H9 (cell line): ENCODE data around the gene CAB39L. TPM values are rescaled to one million over a fixed set of nuclear protein-coding genes. Genes with fewer than 3 reads are reported as not detected.

Source experiments
- DNase-seq: peaks from one replicate; pipeline ENCODE4 v3.0.0-alpha.2; 2017
- H2AFZ ChIP-seq: one replicate; pipeline ENCODE4 v1.6.1; 2013; ENCODE audit warnings: mild to moderate bottlenecking, low read length, control low read depth, moderate library complexity
- H2AK5ac ChIP-seq: 2 replicates; pipeline ENCODE4 v1.6.1; 2013; ENCODE audit warnings: low read length, control low read depth, mixed read lengths; ENCODE audit not compliant: insufficient read length
- H2BK120ac ChIP-seq: one replicate; pipeline ENCODE4 v1.6.1; 2013; ENCODE audit warnings: low read depth, mild to moderate bottlenecking, low read length, control low read depth, inconsistent platforms; ENCODE audit not compliant: poor library complexity, severe bottlenecking
- H2BK12ac ChIP-seq: 2 replicates; pipeline ENCODE4 v1.6.1; 2013; ENCODE audit warnings: low read length, control low read depth, mixed read lengths, low read depth; ENCODE audit not compliant: insufficient read length
- H2BK15ac ChIP-seq: 2 replicates; pipeline ENCODE4 v1.6.1; 2013; ENCODE audit warnings: low read depth, low read length, control low read depth
- H2BK20ac ChIP-seq: one replicate; pipeline ENCODE4 v1.6.1; 2013; ENCODE audit warnings: low read depth, mild to moderate bottlenecking, low read length, control low read depth, inconsistent platforms; ENCODE audit not compliant: poor library complexity, severe bottlenecking
- H2BK5ac ChIP-seq: 2 replicates; pipeline ENCODE4 v1.6.1; 2013; ENCODE audit warnings: low read length, control low read depth, mixed read lengths; ENCODE audit not compliant: insufficient read length
- H3K14ac ChIP-seq: 2 replicates; pipeline ENCODE4 v1.6.1; 2013; ENCODE audit warnings: low read length, control low read depth; ENCODE audit not compliant: insufficient read depth
- H3K18ac ChIP-seq: 2 replicates; pipeline ENCODE4 v1.6.1; 2013; ENCODE audit warnings: low read depth, mild to moderate bottlenecking, mixed read lengths, low read length, control low read depth; ENCODE audit not compliant: insufficient read length
- H3K23ac ChIP-seq: 2 replicates; pipeline ENCODE4 v1.6.1; 2013; ENCODE audit warnings: low read length, control low read depth, mixed read lengths, low read depth; ENCODE audit not compliant: insufficient read length
- H3K23me2 ChIP-seq: 2 replicates; pipeline ENCODE4 v1.6.1; 2013; ENCODE audit warnings: low read depth, mild to moderate bottlenecking, mixed read lengths, low read length, control low read depth; ENCODE audit not compliant: insufficient read length, poor library complexity, severe bottlenecking
- H3K27ac ChIP-seq: 2 replicates; pipeline ENCODE4 v1.5.1; 2013; ENCODE audit warnings: low read length, control low read depth, mixed read lengths, low read depth; ENCODE audit not compliant: insufficient read length
- H3K27me3 ChIP-seq: 2 replicates; pipeline ENCODE4 v1.6.1; 2013; ENCODE audit warnings: low read length, control low read depth, inconsistent platforms; ENCODE audit not compliant: insufficient read depth
- H3K4ac ChIP-seq: 2 replicates; pipeline ENCODE4 v1.6.1; 2013; ENCODE audit warnings: low read depth, mild to moderate bottlenecking, control low read depth, inconsistent platforms, low read length, moderate library complexity
- H3K4me1 ChIP-seq: 2 replicates; pipeline ENCODE4 v1.6.1; 2013; ENCODE audit warnings: low read length, control low read depth, inconsistent platforms; ENCODE audit not compliant: insufficient read depth
- H3K4me2 ChIP-seq: 2 replicates; pipeline ENCODE4 v1.6.1; 2013; ENCODE audit warnings: low read length, control low read depth, mixed read lengths; ENCODE audit not compliant: insufficient read length, insufficient read depth
- H3K56ac ChIP-seq: 2 replicates; pipeline ENCODE4 v1.6.1; 2013; ENCODE audit warnings: low read depth, mild to moderate bottlenecking, mixed read lengths, low read length, control low read depth; ENCODE audit not compliant: insufficient read length
- H3K79me1 ChIP-seq: 2 replicates; pipeline ENCODE4 v1.6.1; 2013; ENCODE audit warnings: low read depth, mild to moderate bottlenecking, moderate library complexity, low read length, control low read depth, inconsistent platforms; ENCODE audit not compliant: insufficient read depth, poor library complexity, severe bottlenecking
- H3K79me2 ChIP-seq: 2 replicates; pipeline ENCODE4 v1.6.1; 2013; ENCODE audit warnings: low read length, control low read depth, inconsistent platforms; ENCODE audit not compliant: insufficient read depth
- H3K9ac ChIP-seq: 2 replicates; pipeline ENCODE4 v1.6.1; 2013; ENCODE audit warnings: low read length, control low read depth, mixed read lengths; ENCODE audit not compliant: insufficient read length; ENCODE audit errors: extremely low read depth
- H3K9me3 ChIP-seq: one replicate; pipeline ENCODE4 v1.6.1; 2013; ENCODE audit warnings: low read depth, low read length, inconsistent platforms; ENCODE audit not compliant: control insufficient read depth
- H3T11ph ChIP-seq: one replicate; pipeline ENCODE4 v1.6.1; 2013; ENCODE audit warnings: mild to moderate bottlenecking, low read length, control low read depth, inconsistent platforms
- H4K20me1 ChIP-seq: one replicate; pipeline ENCODE4 v1.6.1; 2013; ENCODE audit not compliant: control insufficient read depth, insufficient read length, insufficient read depth
- H4K5ac ChIP-seq: 2 replicates; pipeline ENCODE4 v1.6.1; 2013; ENCODE audit warnings: low read depth, mild to moderate bottlenecking, mixed read lengths, low read length, control low read depth; ENCODE audit not compliant: insufficient read length
- H4K8ac ChIP-seq: replicated peaks from 2 replicates; pipeline ENCODE4 v1.6.1; 2013; ENCODE audit warnings: low read length, control low read depth, mixed read lengths, low read depth; ENCODE audit not compliant: insufficient read length
- H4K91ac ChIP-seq: 2 replicates; pipeline ENCODE4 v1.6.1; 2013; ENCODE audit warnings: low read depth, mild to moderate bottlenecking, moderate library complexity, mixed read lengths, low read length, control low read depth; ENCODE audit not compliant: insufficient read length
- H3K27ac Mint-ChIP-seq, 3 experiments: 2 replicates in 2 of 3; 3 replicates in 1 of 3; pipeline ENCODE4 v1.8.0; 2020 to 2021; ENCODE audit warnings: mixed read lengths in 3 of 3, mild to moderate bottlenecking in 1 of 3, moderate library complexity in 1 of 3
- H3K27me3 Mint-ChIP-seq: 2 replicates; pipeline ENCODE4 v1.8.0; 2021; ENCODE audit warnings: low read depth, mild to moderate bottlenecking, moderate library complexity, mixed read lengths
- H3K36me3 Mint-ChIP-seq, 3 experiments: 2 replicates in 2 of 3; 3 replicates in 1 of 3; pipeline ENCODE4 v1.8.0; 2020 to 2021; ENCODE audit warnings: low read depth in 3 of 3, mixed read lengths in 3 of 3; ENCODE audit not compliant: insufficient read depth in 1 of 3
- H3K4me1 Mint-ChIP-seq, 2 experiments: 2 replicates each; pipeline ENCODE4 v1.8.0; 2020; ENCODE audit warnings: mixed read lengths in 2 of 2
- H3K4me3 Mint-ChIP-seq, 2 experiments: 2 replicates in 1 of 2; 3 replicates in 1 of 2; pipeline ENCODE4 v1.8.0; 2020 to 2021; ENCODE audit warnings: mild to moderate bottlenecking in 2 of 2, mixed read lengths in 2 of 2, moderate library complexity in 1 of 2
- H3K9me3 Mint-ChIP-seq, 2 experiments: 2 replicates in 1 of 2; 3 replicates in 1 of 2; pipeline ENCODE4 v1.8.0; 2020; ENCODE audit warnings: mild to moderate bottlenecking in 2 of 2, mixed read lengths in 2 of 2, moderate library complexity in 1 of 2
- CTCF ChIP-seq: fragments of 200-600 bp; sonication (generic); conservative IDR thresholded peaks from 3 replicates; pipeline ENCODE4 v1.8.0; 2021; ENCODE audit warnings: antibody characterized with exemption, mild to moderate bottlenecking
- WGBS: extraction: QIAGEN DNeasy Blood & Tissue Kit; methylation state at CpG from one replicate; pipeline ENCODE4 v1.1.7; 2013; ENCODE audit warnings: missing lambda C conversion rate, low lambda C conversion rate, mixed read lengths; ENCODE audit not compliant: insufficient read length; ENCODE audit errors: extremely low coverage; 5-methylcytosine and 5-hydroxymethylcytosine counted together
- total RNA-seq: library from RNA; stranded (reverse); gene quantifications from 2 replicates; pipeline ENCODE4 v1.2.1, GENCODE V29; 2021

Gene CAB39L
- total RNA-seq, 1 experiment from 2014 or later, result 6.0 TPM

- H3K4me1 Mint-ChIP-seq, result peaks cover 2 to 14% of the 10 kb centered on the region in 2 experiments; a peak in 2 of 4 replicates
- Histone ChIP-seq H3K18ac (no peak overlapping the region), H2BK15ac (no peak overlapping the region), H3K23me2 (no peaks in the 10 kb centered on the region), H4K8ac (no peak overlapping the region), H3T11ph (no peak overlapping the region), H2AK5ac (no peak overlapping the region), H3K56ac (no peak overlapping the region), H4K20me1 (no peaks in the 10 kb centered on the region), H2BK20ac (no peak overlapping the region), H2BK5ac (no peak overlapping the region), H3K79me2 (no peaks in the 10 kb centered on the region), H2BK120ac (no peak overlapping the region), H3K79me1 (no peaks in the 10 kb centered on the region), H2AFZ (no peak overlapping the region), H3K4me2 (no peak overlapping the region), H4K91ac (no peak overlapping the region), H3K9ac (no peak overlapping the region), H4K5ac (no peak overlapping the region), H3K9me3 (no peaks in the 10 kb centered on the region), H3K14ac (no peak overlapping the region; the same call in 1 of the 2 replicates), H3K27me3 (no peaks in the 10 kb centered on the region), H3K27ac (no peak overlapping the region), H2BK12ac (no peak overlapping the region), H3K4me1 (no peaks in the 10 kb centered on the region), H3K4ac (no peak overlapping the region), H3K23ac (no peak overlapping the region)
- no peak overlapping the region for H3K4me3 Mint-ChIP-seq
- no peaks in the 10 kb centered on the region for H3K9me3 Mint-ChIP-seq
- DNase-seq, result no peak
- no peaks in the 10 kb centered on the region for H3K36me3 Mint-ChIP-seq
- H3K27ac Mint-ChIP-seq, result peak overlapping the region in 2 of 3 experiments; percentile 40 to 70; a peak in 2 of 7 replicates
- no CpG with 5 or more reads among the region's 7 CpGs for WGBS
- no peak for TF ChIP-seq CTCF
- H3K27me3 Mint-ChIP-seq, result no peaks in the 10 kb centered on the region
Measured at GRCh38 chr13:49308097-49308875, 135.6 kb downstream of the CAB39L start.
